GM21528 (cell line): ENCODE measurements around the gene PKNOX2.

Source experiments
- ATAC-seq: cut with Tn5 transposase; IDR thresholded peaks from one replicate; pipeline ENCODE4 v1.9.1; 2021; ENCODE audit warnings: mild to moderate bottlenecking, moderate library complexity; ENCODE audit not compliant: unreplicated experiment, low FRiP score

PKNOX2 gene

GRCh38 chr11:125330462-125331325 lies 166.1 kb downstream of the PKNOX2 start:
- ATAC-seq, result no peak

DNA sequence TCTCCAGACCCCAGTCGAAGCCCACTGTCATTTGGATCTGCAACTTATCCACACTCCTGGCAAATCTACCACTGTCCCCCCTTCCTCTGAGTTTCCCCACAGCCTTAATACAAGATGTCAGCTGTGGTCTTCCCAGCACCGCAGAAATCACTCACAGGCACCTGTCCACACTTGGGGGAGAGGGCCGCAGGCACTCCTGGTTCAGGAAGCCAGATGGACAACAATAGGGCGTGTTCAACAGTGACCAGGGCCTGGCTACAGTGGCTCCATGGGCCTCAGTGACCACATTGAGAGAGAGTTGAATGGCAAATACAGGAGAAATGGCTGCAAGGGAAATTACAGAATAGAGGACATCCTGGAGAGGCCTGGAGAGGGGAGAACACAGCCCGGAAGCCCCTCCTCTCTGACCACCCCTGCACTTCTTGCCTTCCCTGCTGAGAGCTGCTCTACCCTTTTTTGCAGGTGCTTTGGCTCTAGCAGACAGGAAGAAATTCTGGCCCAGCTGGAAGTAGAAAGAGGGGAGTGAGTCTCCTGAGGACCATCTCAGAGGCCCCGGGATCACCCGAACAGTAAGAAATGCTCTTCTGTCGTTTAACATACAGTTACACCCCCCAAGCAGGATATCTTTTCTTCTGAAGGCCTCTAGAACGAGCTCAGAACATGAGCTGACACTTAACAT lies 166.9 kb downstream of the PKNOX2 start:
- ATAC-seq, result no peak

GRCh38 chr11:125332821-125333220 lies 168.3 kb downstream of the PKNOX2 start:
- ATAC-seq, result no peak

DNA sequence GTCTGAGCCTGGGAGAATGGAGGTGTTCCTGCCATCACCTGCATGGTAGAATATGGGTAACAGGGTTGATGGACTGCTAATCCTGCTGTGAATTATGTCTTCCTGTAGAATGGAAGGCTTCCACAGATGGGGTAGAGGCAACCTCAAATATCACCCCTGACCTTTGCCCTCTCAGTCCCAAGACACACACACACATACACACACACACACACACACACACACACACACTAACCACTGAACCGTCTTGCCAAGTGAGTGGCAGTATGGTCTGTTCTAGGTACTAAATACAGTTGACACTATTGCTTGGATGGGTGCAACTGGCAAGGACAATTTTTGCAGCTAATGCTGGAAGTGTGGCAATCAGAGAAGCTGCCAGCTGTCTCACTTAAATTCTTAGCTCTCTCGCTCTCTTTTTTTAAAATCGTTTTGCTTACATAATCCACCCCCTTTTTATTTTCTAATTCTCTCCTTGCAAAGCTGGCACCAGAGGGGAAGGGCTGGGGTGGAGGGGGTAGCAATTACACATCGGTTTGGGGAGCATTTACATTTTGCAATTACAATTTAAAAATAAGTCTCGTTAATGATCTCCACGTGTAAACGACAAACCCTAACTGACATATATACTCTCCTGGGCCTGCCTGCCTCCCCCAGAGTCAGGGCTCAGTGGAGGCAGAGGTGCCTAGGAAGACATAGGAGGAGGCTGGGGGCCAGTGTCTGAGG lies 169.0 kb downstream of the PKNOX2 start:
- ATAC-seq, result no peak

- no peak for ATAC-seq
These were observed 170.6 kb downstream of the PKNOX2 start for GRCh38 chr11:125335106-125335505.

GRCh38 chr11:125337836-125338834 lies 173.6 kb downstream of the PKNOX2 start:
- ATAC-seq, result no peak

GRCh38 chr11:125338886-125339811 lies 174.6 kb downstream of the PKNOX2 start:
- no peak for ATAC-seq

- ATAC-seq, result no peak
These were observed 177.1 kb downstream of the PKNOX2 start for GRCh38 chr11:125341676-125342075.

DNA sequence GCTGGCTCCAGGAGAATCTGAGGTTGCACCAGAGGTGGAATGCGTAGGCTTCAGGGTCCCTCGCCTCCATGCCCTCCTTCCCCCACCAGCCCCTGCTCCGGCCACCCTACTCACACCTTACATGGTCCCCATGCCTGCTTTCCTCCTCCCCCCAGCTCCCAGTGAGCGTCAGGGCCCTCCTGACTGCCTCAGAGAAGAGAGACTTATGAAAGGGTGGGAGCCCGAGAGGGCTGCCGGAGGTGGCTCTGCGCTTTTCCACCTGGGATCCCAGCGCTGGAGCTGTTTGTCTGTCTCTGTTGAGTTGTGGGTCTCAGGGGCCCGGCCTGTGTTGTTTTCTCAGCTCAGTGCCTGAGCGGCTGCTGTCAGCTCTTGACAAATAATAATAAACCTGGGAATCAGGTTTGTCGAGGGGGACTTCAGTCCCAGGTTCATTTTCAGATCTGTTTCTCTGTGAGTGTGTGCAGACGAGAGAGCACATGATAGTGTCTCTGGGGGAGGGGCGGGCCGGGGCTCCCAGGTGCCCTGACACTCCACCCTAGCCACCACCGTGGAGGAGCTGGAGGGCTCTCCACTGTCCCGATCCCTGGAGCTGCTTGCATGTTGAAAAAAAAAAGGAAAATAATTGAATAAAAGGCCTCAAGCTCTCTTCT lies 177.9 kb downstream of the PKNOX2 start:
- no peak for ATAC-seq

GRCh38 chr11:125343086-125343717 lies 178.7 kb downstream of the PKNOX2 start:
- ATAC-seq, result no peak

DNA sequence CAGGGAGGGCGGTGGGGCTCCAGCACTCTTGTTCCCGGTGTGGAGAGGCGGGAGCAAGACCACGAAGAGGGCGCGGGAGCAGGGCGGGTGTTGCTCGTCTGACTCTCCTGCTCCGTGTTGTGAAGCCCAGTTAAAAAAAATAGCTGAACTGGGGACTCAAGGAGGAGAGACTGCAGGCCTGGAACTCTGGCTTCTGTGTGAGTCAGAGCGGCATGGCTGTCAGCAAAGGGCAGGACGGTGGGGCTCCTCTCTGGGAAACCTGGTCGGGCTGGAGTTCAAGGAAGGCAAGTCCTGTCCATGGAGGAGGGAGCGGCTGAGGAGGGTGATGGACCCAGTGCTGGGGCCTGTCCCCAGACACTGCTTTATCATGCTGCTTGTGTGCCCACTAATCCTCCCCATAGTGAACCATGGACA lies 179.2 kb downstream of the PKNOX2 start:
- ATAC-seq, result no peak

DNA sequence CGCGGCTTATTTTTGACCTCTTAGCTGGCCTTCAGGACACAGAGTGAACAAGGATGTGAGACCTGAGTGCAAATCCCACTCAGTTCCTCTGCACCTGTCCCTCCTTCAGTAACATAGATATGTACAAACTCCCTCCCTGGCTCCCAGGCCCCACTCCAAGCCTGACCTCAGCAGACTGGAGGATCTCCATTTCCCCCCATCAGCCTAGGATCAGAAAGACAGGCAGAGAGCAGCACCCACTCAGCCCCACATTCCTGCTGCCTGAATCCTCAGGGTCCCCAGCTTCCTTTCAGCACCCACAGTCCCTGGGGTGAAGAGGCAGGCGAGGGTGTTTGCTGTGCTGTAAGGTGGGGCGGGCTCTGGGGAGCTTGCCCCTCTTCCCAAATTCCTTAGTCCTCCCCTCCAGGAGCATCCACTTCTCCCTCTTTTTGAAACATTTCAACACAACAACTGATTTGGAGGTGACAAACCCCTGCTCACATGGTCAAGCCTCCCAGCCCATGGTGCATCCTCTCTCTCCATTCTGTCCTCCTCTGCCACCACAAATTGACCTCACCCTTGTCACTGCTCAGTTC lies 180.4 kb downstream of the PKNOX2 start:
- no peak for ATAC-seq

DNA sequence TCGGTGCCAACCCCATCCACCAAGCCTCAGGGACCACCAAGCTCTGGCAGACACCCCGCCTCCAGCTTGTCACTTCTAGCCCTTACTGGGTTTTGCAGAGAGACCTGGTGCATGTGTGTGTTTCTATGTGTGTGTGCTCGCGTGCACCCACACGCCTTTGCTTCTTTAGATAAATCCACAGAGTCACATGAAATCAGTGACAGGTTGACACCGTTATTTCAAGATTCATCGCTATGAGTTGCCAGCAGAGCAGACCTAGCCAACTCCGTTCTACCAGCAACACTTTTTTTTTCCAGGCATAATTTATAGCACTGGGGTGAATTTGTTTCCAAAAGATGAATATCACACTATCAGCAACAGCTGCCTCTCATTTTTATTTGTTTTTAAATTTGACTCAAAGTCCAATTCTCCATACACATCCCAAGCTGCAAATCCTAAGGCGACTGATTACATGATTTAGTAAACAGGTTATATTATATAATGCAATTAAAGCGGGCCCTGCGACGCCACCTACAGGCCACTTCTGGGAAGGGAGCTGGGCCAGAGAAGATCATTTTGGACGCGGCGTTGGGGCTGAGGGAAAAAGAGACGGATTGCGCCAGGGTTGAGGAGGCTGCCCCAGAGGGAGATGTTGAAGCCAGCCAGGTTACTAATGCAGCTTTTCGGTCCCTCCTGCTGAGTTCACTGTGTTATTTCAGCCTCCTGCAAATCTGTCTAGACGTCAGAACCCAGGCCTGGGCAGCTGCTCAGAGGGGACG lies 181.0 kb downstream of the PKNOX2 start:
- ATAC-seq, result no peak

DNA sequence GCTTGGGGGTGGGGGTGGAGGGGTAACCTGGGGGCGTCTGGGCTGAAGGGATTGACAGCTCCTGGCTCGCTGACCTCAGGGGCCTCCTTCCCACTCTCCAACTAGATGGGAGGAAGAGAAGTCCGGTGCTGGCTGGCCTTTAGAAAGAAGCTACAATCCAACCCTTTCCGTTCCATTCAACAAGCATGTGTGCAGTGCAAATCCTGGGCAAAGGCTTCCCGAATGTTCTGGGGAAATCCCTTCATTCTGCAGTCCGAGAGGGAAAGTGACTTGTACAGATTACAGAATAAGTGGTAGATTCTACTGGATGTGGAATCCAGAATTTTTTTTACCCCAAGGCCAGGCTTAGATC lies 181.6 kb downstream of the PKNOX2 start:
- ATAC-seq, result no peak

GRCh38 chr11:125346565-125347260 lies 182.2 kb downstream of the PKNOX2 start:
- ATAC-seq, result no peak

- ATAC-seq, result no peak
These were observed 182.7 kb downstream of the PKNOX2 start for GRCh38 chr11:125347261-125347585.
